ENCODE measurements around the gene PAX2. TPM values are rescaled to one million over a fixed set of nuclear protein-coding genes. Genes with fewer than 3 reads are reported as not detected.
A peak's percentile ranks its signal among the peaks of the same experiment; 100 is the strongest.

The PAX2 gene
- total and polyA plus RNA-seq, 2 of the 13 experiments (the other 11 are each of a cell fraction or from before 2014, with no cell fraction given) = not detected

DNA sequence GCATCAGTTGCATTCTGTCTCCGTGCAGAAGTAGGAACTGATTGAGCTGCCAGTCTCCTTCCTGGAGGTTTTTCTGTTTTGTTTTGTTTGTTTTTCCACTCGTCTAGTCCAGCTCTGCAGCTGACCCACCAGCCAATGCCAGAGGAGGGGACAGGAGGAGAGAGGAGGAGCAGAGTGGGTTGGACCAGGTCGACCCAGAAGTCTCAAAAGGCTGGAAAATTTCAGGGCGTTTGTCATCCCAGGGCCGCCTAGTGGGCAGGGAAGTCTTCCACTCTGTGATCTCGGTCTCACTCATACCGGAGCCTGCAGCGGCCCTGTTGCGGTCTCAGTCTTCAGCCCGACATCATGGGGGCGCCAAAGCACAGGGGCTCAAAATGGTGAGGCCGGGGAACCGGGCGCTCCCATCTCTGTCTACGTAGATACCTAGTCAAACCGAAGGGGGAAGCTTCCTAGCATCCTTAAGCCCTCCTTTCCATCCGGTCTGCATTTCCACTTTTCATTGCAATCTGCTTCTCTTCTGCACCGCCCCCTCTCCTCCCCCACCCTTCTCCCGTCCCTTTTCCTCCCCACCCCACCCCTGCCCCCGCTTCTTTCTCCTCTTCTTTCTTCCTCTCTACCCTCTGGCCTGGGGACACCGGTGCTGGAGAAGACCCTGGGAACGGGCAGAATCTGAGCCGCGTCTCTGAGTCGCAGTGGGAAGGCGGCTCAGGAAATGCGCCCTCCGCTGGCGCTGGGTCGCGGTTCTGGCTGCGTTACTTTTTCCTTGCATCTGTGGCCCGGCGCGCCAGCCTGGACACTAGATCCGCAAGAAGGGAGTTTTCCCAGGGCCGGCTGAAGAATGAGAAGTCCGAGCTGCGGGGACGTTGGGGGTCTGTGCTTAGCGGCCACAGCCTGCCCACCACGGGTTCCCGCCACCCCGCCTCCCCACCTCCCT is 16.2 kb upstream of the PAX2 start:
- in situ Hi-C loops (cut with HindIII; ENCODE audit: extremely low pct_ligation_motif_present, low pct_unique_long_range_greater_than_20kb) = no loop called here
- no peaks in the 10 kb centered on the region for H4K20me1 ChIP-seq (ENCODE audit: insufficient read depth, low read length)
- WGBS (ENCODE audit: low lambda C conversion rate) = 3% methylated on average over 36 of the region's 44 CpGs
- ChIA-PET CTCF (ENCODE audit: low intra/inter-chr PET ratio, low total read pairs) (no interaction called here), POLR2A (interaction anchor here (1.0 kb wide), 1 partner anchor 149 kb away, joined by 3 read pairs; no protein-coding TSS in a partner anchor)
- no peaks in the 10 kb centered on the region for H3K36me3 ChIP-seq (replicated peaks in 1 of 2; ENCODE audit: control insufficient read depth in 1 of 2, insufficient read depth in 2 of 2, low read length in 2 of 2)
- H3K4me3 ChIP-seq (replicated peaks in 1 of 3; ENCODE audit: insufficient read depth in 1 of 3, low read depth in 2 of 3, low read length in 3 of 3) = peak overlapping the region; percentile 16 to 57 (median 26); a peak in 3 of 6 replicates
- H3K9ac ChIP-seq (ENCODE audit: insufficient read depth, low read depth, low read length) = no peak overlapping the region
- H2AFZ ChIP-seq (ENCODE audit: low read length) = no peak overlapping the region
- peaks cover 5 to 82% of the 10 kb centered on the region in 2 experiments; a peak in 4 of 5 replicates for H3K27me3 ChIP-seq (ENCODE audit: control insufficient read depth in 1 of 2, insufficient read depth in 2 of 2, low read length in 2 of 2)
- DNase-seq (ENCODE audit: low spot score) (peak; percentile 50), FAIRE-seq (peak; percentile 63), ATAC-seq (peak; percentile 80)
- no peak overlapping the region for H3K27ac ChIP-seq (ENCODE audit: extremely low read length, insufficient read depth, low read length)
- peak overlapping the region; percentile 63; the same call in 1 of the 2 replicates for H3K4me2 ChIP-seq (ENCODE audit: low read depth, low read length)
- BruUV-seq (replicated peaks) = no TSS peak
- H3K79me2 ChIP-seq (ENCODE audit: insufficient read depth, low read length) = no peaks in the 10 kb centered on the region
- intact Hi-C loops (cut with micrococcal nuclease; ENCODE audit: unreplicated experiment) = no loop called here
- H3K9me3 ChIP-seq (ENCODE audit: low read length) = no peaks in the 10 kb centered on the region
- H3K4me1 ChIP-seq (ENCODE audit: insufficient read depth, low read length) = peaks cover 32% of the 10 kb centered on the region
- TF ChIP-seq XRCC5 (optimal IDR thresholded peaks at IDR 0.05; ENCODE audit: low read length) (peak; percentile 66), ZNF800 (CRISPR knock-in tag; IDR thresholded peaks at IDR 0.05) (peak; percentile 22; the same call in 1 of the 2 replicates), MAZ (IDR thresholded peaks at IDR 0.05; ENCODE audit: borderline replicate concordance, low read depth, low read length) (no peak), MAZ (CRISPR knock-in tag; IDR thresholded peaks at IDR 0.05; ENCODE audit: low read depth) (0 out of 2 replicates have a peak, but pooled peaks have one; percentile 25), POGZ (CRISPR knock-in tag; IDR thresholded peaks at IDR 0.05) (no peak), STAG1 (CRISPR knock-in tag; IDR thresholded peaks at IDR 0.05) (peak; percentile 50), ZMYM3 (CRISPR knock-in tag; IDR thresholded peaks at IDR 0.05) (no peak), HNRNPLL (IDR thresholded peaks at IDR 0.05; ENCODE audit: low read depth, low read length, poor library complexity, severe bottlenecking) (peak; percentile 52), HOXA9 (CRISPR knock-in tag; IDR thresholded peaks at IDR 0.05; ENCODE audit: borderline replicate concordance) (no peak), HNRNPK (IDR thresholded peaks at IDR 0.05; ENCODE audit: low read depth, low read length, poor library complexity, severe bottlenecking) (peak; percentile 29), FOXK2 (IDR thresholded peaks at IDR 0.05) (no peak), CTCF (CRISPR knock-in tag; IDR thresholded peaks at IDR 0.05) (peak; percentile 57)
- TF ChIP-seq, protein P1, sequence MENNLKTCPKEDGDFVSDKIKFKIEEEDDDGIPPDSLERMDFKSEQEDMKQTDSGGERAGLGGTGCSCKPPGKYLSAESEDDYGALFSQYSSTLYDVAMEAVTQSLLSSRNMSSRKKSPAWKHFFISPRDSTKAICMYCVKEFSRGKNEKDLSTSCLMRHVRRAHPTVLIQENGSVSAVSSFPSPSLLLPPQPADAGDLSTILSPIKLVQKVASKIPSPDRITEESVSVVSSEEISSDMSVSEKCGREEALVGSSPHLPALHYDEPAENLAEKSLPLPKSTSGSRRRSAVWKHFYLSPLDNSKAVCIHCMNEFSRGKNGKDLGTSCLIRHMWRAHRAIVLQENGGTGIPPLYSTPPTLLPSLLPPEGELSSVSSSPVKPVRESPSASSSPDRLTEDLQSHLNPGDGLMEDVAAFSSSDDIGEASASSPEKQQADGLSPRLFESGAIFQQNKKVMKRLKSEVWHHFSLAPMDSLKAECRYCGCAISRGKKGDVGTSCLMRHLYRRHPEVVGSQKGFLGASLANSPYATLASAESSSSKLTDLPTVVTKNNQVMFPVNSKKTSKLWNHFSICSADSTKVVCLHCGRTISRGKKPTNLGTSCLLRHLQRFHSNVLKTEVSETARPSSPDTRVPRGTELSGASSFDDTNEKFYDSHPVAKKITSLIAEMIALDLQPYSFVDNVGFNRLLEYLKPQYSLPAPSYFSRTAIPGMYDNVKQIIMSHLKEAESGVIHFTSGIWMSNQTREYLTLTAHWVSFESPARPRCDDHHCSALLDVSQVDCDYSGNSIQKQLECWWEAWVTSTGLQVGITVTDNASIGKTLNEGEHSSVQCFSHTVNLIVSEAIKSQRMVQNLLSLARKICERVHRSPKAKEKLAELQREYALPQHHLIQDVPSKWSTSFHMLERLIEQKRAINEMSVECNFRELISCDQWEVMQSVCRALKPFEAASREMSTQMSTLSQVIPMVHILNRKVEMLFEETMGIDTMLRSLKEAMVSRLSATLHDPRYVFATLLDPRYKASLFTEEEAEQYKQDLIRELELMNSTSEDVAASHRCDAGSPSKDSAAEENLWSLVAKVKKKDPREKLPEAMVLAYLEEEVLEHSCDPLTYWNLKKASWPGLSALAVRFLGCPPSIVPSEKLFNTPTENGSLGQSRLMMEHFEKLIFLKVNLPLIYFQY (CRISPR knock-in tag; IDR thresholded peaks at IDR 0.05; ENCODE audit: borderline replicate concordance) = 0 out of 2 replicates have a peak, but pooled peaks have one; percentile 23
- TF ChIP-seq, protein P2, sequence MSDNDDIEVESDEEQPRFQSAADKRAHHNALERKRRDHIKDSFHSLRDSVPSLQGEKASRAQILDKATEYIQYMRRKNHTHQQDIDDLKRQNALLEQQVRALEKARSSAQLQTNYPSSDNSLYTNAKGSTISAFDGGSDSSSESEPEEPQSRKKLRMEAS (IDR thresholded peaks at IDR 0.05) = peak; percentile 18; the same call in 1 of the 2 replicates

Measured in HepG2 (cell line).